Heart left ventricle (tissue), 16 donors: ENCODE results near the gene BIN2. TPM values are rescaled to one million over a fixed set of nuclear protein-coding genes. Genes with fewer than 3 reads are reported as not detected.

Experiments
- ATAC-seq, 4 donors: fragments of 200-7000 bp; cut with Tn5 transposase; one replicate each; pipeline ENCODE4 v1.9.1; 2020 to 2022; ENCODE audit warnings: moderate library complexity in 4 of 4, mild to moderate bottlenecking in 3 of 4, moderate number of reproducible peaks in 1 of 4
- DNase-seq, 5 donors: peaks; one replicate each; pipeline ENCODE4 v3.0.0-alpha.2; 2020
- H3K27ac ChIP-seq, 12 donors: fragments of 200-600 bp; sonication (generic) in 4 of 12; one replicate each; pipeline versions ENCODE4 v1.5.0 to v1.8.0; 2016 to 2022; ENCODE audit warnings: mild to moderate bottlenecking in 2 of 12
- H3K27me3 ChIP-seq, 9 donors: fragments of 200-600 bp; sonication (generic) in 2 of 9; one replicate each; pipeline versions ENCODE4 v1.5.1 to v1.8.0; 2016 to 2022; ENCODE audit warnings: mild to moderate bottlenecking in 3 of 9
- H3K36me3 ChIP-seq, 9 donors: fragments of 200-600 bp; sonication (generic) in 2 of 9; one replicate each; pipeline versions ENCODE4 v1.5.0 to v1.8.0; 2018 to 2022; ENCODE audit warnings: mild to moderate bottlenecking in 2 of 9
- H3K4me1 ChIP-seq, 12 donors: fragments of 200-600 bp; sonication (generic) in 4 of 12; one replicate each; pipeline versions ENCODE4 v1.5.0 to v1.8.0; 2016 to 2022; ENCODE audit warnings: mild to moderate bottlenecking in 3 of 12
- H3K4me3 ChIP-seq, 12 donors: fragments of 200-600 bp; sonication (generic) in 4 of 12; one replicate each; pipeline versions ENCODE4 v1.5.0 to v1.8.0; 2017 to 2022; ENCODE audit warnings: mild to moderate bottlenecking in 9 of 12, moderate library complexity in 4 of 12
- H3K9me3 ChIP-seq, 12 donors: fragments of 200-600 bp; sonication (generic) in 4 of 12; one replicate each; pipeline versions ENCODE4 v1.5.0 to v1.8.0; 2016 to 2022; ENCODE audit warnings: mild to moderate bottlenecking in 1 of 12
- CTCF ChIP-seq, 12 donors: fragments of 200-600 bp; sonication (generic) in 4 of 12; IDR thresholded peaks; one replicate each; pipeline versions ENCODE4 v1.5.0 to v1.8.0; 2018 to 2022; ENCODE audit warnings: antibody characterized with exemption in 12 of 12, mild to moderate bottlenecking in 5 of 12
- POLR2A ChIP-seq, 2 donors: fragments of 450-650 bp; IDR thresholded peaks; one replicate each; pipeline ENCODE4 v1.6.1; 2017; ENCODE audit warnings: antibody characterized with exemption in 2 of 2, mild to moderate bottlenecking in 2 of 2, moderate library complexity in 2 of 2
- WGBS, 4 donors: extraction: QIAGEN DNeasy Blood & Tissue Kit in 2 of 4; methylation state at CpG; one replicate each; pipeline versions ENCODE4 v1.1.5 to v1.1.7; 2013 to 2018; 5-methylcytosine and 5-hydroxymethylcytosine counted together
- intact Hi-C, 10 donors: fragments of 100-400 bp; cut with DNase I; formaldehyde crosslinking; loops; one replicate each; pipeline versions ENCODE4 v1.11.1 to v1.14.2; 2022
- polyA plus RNA-seq, 2 donors: library from polyadenylated mRNA; stranded (reverse); fragments of 200-250 nt; gene quantifications; one replicate each; pipeline ENCODE4 v1.2.3, GENCODE V29; 2013
- total RNA-seq, 9 donors: library from RNA; depleted of rRNA in 2 of 9; stranded (reverse); fragments of >200 nt in 2 of 9; fragmentation: NEBNext Ultra II Directional in 3 of 9; extraction: Animal tissue kit (Norgen Biotek cat#: 25700) in 3 of 9; gene quantifications; one replicate each; pipeline versions ENCODE4 v1.1.0 to v1.2.4, GENCODE V29; 2016 to 2023
- donor health status: ischemic (EF 13 %, LVEDD 7.1; RV severe dilation, severe dysfunction).
- donor health status: healthy with polysubstance abuse.
- donor health status: DM: no; HTN: yes; CAD: no.
- donor health status: DM: no; HTN: no; CAD: no.
- donor health status: ischemic (EF 25% LVEDD 6.9; RV normal size, moderate dysfunction).
- donor health status: ischemic (EF 25% LVEDD 5.7; RV mildly dilated, moderate dysfunction).
- donor health status: healthy.
- donor health status: DM: yes; HTN: yes; CAD: no.
- donor health status: ischemic (EF 35%, LVEDD 5.7; RV mildly dilated, moderate dysfunction).
- donor health status: nonischemic (EF 11% LVEDD 7.7; RV severe dilation, severe dysfunction).
- donor health status: DM: yes; HTN: yes; CAD: no.
- donor health status: PGD.
- donor health status: ischemic (EF 29% LVEDD 5.4; RV normal size, mild dysfunction).
- donor health status: nonischemic (EF 23%, LVEDD 6.1; RV moderate dilation, normal function).

Gene BIN2
- total and polyA plus RNA-seq, 11 donors, result 0.72 to 23.8 (median 1.6) TPM

GRCh38 chr12:51364001-51364400 lies 40.0 kb upstream of the BIN2 start:
- intact Hi-C loops, result no loop called here
- no peaks in the 10 kb centered on the region for H3K27me3 ChIP-seq
- TF ChIP-seq CTCF (IDR thresholded peaks at IDR 0.05) (no peak), POLR2A (IDR thresholded peaks at IDR 0.05) (no peak)

GRCh38 chr12:51362747-51363342 lies 38.9 kb upstream of the BIN2 start:
- Histone ChIP-seq H3K27me3 (no peaks in the 10 kb centered on the region), H3K36me3 (peaks cover 0 to 26% (median 0%) of the 10 kb centered on the region in 9 donors), H3K27ac (no peak overlapping the region), H3K4me3 (no peak overlapping the region), H3K9me3 (no peaks in the 10 kb centered on the region), H3K4me1 (no peaks in the 10 kb centered on the region)
- TF ChIP-seq CTCF (IDR thresholded peaks at IDR 0.05), result no peak
- no peak for TF ChIP-seq POLR2A (IDR thresholded peaks at IDR 0.05)
- WGBS, 4 donors, result 64 to 77% (median 74%) methylated on average over 2 of the region's 2 CpGs
- ATAC-seq, result no peak
- intact Hi-C loops, result no loop called here
- DNase-seq, result no peak

More at GRCh38 chr12:51364001-51364400, 40.0 kb upstream of the BIN2 start:
- Histone ChIP-seq H3K4me3 (no peak overlapping the region), H3K4me1 (peaks cover 0 to 10% (median 0%) of the 10 kb centered on the region in 12 donors), H3K9me3 (no peaks in the 10 kb centered on the region), H3K27ac (no peak overlapping the region), H3K36me3 (peaks cover 0 to 19% (median 0%) of the 10 kb centered on the region in 9 donors)
- WGBS, 4 donors, result 84 to 94% (median 89%) methylated on average over 9 to 11 of the region's 11 CpGs
- DNase-seq (no peak), ATAC-seq (no peak)

DNA sequence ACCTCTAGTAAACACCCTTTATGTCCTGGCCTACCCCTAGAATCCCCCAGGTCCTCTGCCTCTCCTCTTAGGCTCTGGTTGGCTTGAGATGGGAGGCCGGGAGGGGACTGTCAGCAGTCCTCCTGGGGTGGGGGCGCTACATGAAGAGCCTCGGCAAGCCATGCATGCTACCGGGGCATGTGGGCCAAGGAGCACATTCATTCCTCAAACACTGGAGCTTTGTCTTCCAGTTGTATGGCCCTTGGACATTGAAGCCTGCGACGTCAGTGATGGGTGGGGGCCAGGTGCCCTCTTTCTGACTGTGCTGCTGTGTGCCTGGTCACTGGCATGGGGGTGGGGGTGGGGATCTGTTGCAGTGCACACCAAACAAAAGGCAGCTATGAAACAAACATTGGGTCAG lies 38.3 kb upstream of the BIN2 start:
- TF ChIP-seq CTCF (IDR thresholded peaks at IDR 0.05) (no peak), POLR2A (IDR thresholded peaks at IDR 0.05) (no peak)
- no peaks in the 10 kb centered on the region for H3K4me1 ChIP-seq
- DNase-seq (no peak), ATAC-seq (no peak)
- intact Hi-C loops, result no loop called here
- peaks cover 0 to 31% (median 0%) of the 10 kb centered on the region in 9 donors for H3K36me3 ChIP-seq
- H3K9me3 ChIP-seq, result no peaks in the 10 kb centered on the region
- WGBS, 4 donors, result 88 to 100% (median 91%) methylated on average over 5 to 6 of the region's 6 CpGs
- no peaks in the 10 kb centered on the region for H3K27me3 ChIP-seq
- H3K27ac ChIP-seq, result no peak overlapping the region
- H3K4me3 ChIP-seq, result no peak overlapping the region

- DNase-seq (no peak), ATAC-seq (peak in 1 of 4 donors; percentile 33)
- WGBS, 4 donors, result 58 to 77% (median 71%) methylated on average over 8 of the region's 8 CpGs
- H3K4me3 ChIP-seq, result no peak overlapping the region
- peaks cover 0 to 35% (median 0%) of the 10 kb centered on the region in 9 donors for H3K36me3 ChIP-seq
- TF ChIP-seq POLR2A (IDR thresholded peaks at IDR 0.05), result no peak
- TF ChIP-seq CTCF (IDR thresholded peaks at IDR 0.05), result peak in 1 of 12 donors; percentile 5
- no peaks in the 10 kb centered on the region for H3K9me3 ChIP-seq
- intact Hi-C loops, result no loop called here
- H3K27me3 ChIP-seq, result no peaks in the 10 kb centered on the region
- H3K4me1 ChIP-seq, result no peaks in the 10 kb centered on the region
- no peak overlapping the region for H3K27ac ChIP-seq
These were observed 37.4 kb upstream of the BIN2 start for GRCh38 chr12:51361161-51362016.
